ENCODE measurements around the gene CAMK2G.
"Not testable (repeated sequence)": the region's sequence is repeated elsewhere in the genome, so short reads cannot be mapped to it uniquely, and the experiment has no call there.

Gene CAMK2G

DNA sequence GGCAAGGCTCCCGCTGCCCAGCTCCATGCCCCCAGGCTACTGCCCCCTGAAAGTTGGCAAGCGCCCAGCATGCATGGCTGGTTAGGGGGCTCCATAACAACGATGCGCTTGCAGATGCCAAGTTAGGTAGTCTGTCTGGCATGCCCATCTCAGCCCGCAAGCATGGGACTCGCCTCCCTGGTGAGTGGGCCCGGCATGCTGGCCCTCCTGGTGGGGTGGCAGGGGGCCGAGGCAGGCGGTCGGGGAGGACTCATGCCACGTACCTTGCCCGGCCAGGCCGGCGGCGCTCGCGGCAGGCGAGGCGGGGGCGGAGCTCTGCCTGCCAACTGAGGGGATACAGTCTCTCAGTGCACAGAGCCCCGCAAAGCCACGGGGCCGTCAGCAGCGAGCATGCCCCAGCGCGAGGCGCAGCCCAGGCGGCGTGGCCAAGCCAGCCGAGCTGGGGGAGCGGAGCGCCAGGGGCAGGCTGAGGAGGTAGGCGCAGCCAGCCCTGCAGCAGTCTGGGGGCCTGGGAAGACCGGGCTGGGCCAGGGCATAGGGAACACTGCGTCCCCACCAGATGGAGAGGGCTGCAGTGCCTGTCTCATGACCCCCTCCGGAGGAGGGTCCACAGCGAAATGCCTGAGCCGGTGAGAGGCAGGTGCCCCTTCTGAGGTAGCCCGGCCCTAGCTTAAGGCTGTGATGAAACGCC, 34.9 kb downstream of the CAMK2G start:
- DNase-seq (ENCODE audit: low read depth), result no peak

DNA sequence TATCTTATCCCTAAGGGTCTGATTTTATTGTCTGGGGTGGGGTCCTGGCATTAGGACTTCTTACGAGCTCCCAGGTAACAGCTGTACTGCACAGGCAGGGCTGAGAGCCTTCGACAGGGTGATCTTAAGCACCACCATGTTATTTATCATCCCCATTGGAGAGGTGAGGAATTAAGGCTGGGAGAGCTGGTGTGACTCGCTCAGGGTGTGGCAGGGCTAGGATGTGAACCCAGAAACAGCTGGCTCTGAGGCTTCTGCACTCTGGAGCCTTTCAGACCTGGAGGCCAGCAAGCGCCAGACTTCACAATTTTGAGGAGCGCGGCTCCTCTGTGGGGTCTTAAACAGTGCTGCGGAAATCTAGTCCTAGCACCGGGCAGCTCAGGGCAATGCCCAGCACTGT, 35.5 kb downstream of the CAMK2G start:
- DNase-seq (ENCODE audit: low read depth), result no peak

DNA sequence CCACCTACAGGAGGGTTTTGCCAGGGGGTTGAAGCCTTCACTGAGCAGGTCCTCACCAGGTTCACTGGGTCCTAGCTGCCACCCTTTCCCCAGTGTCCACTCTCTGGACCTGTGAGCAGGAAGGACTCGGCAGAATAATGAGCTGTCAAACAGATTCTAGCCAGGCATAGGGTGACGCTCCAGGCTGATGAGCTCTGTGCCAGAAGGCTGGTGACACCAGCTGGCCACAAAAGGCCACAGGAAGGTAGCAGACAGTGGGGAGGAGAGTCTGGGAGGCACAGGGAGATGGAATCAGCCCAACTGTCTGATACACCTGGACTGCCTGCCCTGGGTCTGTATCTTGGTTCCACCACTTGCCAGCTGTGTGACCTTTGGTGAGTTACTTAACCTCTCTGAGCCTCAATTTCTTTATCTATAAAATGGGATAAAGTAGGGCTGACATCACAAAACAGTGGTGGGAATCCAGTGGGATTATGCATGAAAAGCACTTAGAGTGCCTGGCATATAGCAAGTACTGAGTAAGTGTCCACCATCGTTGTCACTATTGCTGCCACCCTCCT, 36.3 kb downstream of the CAMK2G start:
- no peak for DNase-seq (ENCODE audit: low read depth)

DNA sequence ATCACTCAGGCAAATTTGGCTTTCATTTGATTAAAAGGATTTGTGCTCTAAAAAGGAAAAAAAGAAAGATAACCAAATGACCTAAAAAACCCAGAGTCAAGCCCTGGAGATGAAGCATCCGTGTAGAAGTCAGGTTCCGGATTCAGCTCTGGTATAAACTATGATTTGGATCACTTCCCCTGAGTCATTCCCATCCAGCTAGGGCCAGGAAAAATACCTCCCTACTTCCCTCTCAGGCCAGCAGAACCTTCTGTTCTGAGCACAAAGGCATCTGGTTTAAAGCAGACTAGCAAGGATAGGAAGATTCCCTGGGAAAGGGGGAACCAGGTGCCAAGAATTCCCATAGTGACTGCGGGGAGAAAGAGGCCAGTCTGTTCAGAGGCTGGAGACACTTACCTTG, 37.3 kb downstream of the CAMK2G start:
- DNase-seq (ENCODE audit: low read depth), result no peak

DNA sequence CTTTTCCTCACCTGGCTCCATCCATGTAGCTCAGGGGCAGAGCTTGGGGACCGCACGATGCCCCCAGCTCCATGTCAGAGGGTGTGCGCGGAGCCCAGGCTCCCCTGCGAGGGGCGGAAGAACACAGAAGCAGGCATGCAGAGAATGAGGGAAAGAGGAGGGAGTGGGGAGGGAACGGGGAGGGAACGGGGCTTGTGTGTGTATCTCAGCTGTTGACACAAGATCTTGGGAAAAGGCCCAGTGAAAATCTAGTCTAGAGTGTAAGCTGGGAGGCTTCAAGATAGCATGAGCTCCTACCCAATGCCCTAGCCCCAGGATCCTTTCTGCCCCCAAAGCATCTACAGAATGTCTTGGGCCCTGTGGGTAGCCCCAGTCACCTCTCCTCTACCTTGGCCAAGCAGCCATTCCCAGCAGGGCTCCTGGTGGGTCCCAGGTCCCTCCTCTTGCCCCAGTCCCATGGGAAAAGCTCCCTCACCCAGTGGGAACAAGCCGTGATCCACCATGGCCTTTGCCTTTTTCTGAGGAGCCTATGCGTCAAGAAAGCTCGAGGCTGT, 37.9 kb downstream of the CAMK2G start:
- no peak for DNase-seq (ENCODE audit: low read depth)

DNA sequence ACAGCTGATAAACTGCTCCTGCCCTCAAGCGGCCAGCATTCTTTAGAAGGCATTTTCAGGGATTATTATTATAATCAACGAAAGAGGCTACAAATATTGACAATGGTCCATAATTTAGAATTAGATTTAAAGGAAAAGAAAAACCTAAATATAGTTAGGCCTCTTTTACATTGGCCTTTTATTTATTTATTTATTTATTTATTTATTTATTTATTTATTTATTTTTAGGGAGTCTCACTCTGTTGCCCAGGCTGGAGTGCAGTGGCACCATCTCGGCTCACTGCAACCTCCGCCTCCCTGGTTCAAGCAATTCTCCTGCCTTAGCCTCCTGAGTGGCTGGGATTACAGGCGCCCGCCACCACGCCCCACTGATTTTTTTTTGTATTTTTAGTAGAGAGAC, 45.3 kb downstream of the CAMK2G start:
- not testable (repeated sequence) for DNase-seq (ENCODE audit: low read depth)

DNA sequence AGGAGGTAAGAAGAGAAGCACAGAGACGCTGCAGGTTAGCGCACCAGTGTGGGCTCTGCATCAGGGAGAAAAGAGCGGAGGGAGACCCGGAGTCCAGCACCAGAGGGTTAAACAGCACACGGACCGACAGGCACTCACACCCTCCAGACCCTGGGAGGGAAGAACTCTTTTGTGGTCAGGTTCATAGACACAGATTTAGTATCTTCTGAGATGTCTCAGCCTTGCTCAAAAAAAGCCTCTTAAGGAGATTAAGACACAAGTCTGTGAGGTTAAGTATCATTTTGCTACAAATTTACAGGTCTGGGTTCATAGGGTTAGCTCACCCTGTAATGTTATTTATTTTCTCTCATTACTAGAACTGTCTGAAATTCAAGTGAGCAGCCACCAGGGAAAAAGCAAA, 46.2 kb downstream of the CAMK2G start:
- no peak for DNase-seq (ENCODE audit: low read depth)

DNA sequence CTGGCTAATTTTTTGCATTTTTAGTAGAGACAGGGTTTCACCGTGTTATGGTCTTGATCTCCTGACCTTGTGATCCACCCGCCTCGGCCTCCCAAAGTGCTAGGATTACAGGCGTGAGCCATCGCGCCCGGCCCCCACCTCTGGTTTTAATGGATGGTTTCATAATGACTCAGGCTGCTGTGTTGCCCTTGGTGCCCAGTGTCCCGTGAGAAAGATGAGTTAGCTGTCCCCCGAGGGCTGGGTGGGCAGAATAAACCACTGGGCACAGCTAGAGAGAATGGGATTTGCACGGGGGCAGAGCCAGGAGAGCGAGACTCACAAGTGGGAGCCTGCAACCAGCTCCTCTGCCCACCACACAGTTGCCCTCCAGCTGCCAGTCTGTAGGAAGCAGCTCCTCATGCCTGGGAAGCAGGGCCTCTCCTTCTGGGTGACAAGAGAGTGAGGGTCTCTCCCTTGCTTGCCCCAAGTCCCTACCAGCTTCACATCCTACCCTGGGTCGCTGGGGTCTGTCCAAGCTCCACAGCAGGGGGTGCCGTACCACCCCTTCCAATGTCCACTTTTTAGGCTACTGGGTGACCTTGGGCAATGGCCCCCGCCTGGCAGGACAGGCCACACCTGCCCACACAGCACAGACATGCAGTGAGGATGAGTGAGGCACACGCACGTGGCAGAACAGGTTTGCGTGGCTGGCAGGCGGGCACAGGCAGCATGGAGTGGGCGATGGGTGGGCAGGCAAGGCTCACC, 46.8 kb downstream of the CAMK2G start:
- DNase-seq (ENCODE audit: low read depth), result no peak

DNA sequence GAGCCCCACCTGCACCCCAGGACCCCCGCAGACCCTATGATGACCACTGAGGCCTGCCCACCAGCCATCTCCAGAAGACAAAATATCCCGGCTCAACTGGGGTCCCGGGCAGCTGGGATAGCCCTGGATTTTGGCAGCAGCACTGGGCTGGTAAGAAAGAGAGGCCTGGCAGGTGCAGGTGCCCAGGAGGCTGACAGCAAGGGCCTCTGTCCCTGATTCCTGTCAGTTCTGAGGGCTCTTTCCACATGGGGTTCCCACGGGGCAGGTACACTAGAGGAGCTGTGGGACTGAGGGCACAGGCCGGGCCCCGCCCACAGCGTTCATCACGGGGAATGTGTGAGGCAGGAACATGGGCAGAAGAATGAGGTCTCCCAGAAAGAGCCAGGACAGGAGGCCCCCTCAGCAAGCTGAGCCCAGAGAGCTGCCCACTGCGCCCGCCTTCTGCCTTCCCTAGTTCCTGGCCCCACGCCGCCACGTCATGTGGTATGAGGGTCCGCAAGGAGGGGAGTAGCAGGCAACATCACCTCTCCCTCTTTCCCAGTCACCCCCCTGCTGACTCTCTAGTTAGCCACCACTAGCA, 50.1 kb downstream of the CAMK2G start:
- no peak for DNase-seq (ENCODE audit: low read depth)

DNA sequence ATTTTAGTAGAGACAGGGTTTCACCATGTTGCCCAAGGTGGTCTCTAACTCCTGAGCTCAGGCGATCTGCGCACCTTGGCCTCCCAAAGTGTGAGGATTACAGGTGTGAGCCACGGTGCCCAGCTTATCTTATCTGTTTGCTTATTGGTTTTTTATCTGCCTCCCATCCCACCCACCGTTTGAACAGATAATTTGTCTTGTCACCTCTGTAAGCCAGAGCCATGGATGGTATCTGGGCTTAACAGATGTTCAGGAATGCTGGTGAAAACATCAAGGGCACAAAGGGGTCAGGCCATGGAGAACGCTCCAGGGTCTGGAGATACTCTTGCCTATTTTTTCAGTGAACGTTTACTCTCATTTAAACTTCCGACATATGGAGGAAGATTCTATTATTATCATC, 51.0 kb downstream of the CAMK2G start:
- no peak for DNase-seq (ENCODE audit: low read depth)

DNA sequence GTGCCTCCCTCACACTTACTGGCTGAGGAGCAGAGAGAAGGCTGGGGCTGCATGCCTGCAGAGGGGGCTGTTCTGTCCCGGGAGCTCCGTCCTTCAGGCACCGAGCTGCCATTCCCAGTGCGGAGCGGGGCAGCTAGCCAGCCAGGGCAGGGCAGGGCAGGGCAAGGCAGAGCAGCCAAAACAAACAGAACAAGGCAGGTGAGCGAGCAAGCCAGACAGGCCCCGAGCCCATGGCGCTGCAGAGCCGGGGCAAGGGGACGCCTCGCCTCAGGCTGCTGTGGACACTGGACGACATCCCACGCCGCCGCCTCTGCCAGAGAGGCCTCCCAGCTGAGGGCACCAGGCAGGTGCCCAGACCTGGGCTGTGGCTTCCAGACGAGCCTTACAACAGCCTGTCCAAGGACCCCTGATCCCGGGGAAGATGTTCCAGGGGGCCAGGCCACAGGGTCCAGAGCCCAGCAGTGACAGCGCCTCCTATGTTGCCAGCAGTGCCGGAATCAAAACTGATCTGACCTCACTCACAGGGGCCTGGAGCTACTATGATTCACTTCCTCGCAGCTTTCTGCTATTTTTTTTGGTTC, 54.8 kb downstream of the CAMK2G start:
- no peak for DNase-seq (ENCODE audit: low read depth)

DNA sequence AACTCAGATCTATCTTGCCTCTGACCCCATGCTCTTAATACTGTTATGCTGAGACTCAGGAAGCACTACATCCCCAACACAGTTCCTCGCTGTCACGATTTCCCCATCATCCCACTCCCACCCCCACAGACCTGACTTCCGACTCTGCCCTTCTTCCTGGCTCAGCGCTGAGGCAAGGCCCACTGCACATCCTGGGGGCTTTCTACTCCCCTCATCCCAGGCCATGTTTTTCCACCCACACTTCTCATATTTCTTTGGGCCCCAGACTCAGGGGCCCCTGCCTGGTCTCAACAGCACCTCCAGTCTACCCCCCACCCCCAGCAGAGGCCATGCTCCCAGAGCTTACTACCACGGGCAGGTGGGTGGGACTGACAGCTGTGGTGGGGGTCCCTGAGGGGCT, 55.3 kb downstream of the CAMK2G start:
- no peak for DNase-seq (ENCODE audit: low read depth)

DNA sequence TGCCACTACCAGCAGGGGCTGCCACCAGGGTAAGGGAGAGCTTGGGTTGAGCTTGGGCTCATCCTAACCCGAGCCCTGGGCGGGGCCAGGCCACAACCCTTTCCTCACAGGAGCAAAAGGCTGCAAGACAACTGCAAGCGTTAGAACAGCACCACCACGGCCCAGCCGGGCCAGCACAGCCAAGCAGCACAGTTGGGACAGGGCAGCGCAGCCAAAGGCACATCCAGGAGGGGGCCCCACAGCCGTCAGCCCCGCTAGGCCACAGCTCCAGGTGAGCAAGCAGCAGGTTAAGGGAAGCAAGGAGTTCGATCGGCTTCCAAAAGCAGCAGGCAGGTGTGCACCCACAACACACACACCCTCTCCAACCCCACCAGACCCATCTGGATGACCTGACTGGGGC, 56.0 kb downstream of the CAMK2G start:
- no peak for DNase-seq (ENCODE audit: low read depth)

DNA sequence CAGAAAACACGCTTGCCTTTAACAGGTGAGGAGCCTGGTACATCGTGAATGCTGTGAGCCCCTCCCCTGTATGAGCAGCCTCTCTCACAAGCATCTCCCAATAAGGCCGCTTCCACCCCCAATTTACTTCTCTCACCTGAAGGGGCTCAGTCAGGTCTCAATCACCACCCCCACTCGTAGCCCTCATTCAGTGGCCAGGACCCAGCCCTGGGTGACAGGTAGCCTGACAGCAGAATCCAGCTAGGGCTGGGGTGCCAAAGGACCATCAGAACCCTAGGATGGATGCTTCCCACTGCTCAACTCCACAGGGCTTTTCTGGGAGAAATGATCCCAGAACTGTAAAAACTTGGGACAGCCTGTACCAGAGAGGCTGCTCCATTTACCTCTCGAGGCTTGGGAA, 56.5 kb downstream of the CAMK2G start:
- no peak for DNase-seq (ENCODE audit: low read depth)

DNA sequence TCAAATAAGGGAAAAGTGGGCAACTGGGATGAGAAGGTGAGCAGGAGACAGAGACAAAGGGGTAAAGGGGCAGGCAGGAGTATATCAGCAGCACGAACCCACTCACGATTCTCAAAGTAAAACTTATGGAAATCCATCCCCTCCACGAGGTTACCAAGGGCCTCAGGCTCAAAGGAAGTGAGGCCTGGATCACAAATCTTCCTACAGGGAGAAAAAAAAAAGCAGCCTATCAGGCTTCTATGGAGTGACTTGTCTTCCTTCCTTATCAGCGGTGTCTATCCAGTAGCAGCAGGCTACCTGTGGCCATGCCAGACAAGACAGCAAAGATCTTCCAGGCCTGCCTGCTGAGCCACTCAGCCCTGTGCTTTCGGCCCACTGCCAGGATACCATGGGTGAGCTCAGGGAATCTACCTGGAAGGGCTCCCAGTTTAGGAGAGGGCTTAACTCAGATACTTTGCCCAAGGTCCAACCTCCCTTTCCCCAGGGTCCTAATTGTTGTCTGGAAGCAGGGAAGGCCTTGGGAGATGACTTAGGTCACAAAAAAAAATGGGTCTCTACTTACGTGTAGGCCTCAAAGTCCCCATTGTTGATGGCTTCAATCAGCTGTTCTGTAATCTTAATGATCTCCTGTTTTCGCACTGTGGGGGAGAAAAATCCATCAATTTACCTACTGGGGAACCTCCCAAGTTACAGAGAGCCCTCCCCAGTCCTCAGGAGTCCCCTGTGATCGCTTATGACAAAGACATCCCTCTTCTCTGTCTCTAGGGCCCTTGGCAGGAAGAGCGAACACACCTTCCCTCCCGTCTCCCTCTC, 57.2 kb downstream of the CAMK2G start:
- no peak for DNase-seq (ENCODE audit: low read depth)

DNA sequence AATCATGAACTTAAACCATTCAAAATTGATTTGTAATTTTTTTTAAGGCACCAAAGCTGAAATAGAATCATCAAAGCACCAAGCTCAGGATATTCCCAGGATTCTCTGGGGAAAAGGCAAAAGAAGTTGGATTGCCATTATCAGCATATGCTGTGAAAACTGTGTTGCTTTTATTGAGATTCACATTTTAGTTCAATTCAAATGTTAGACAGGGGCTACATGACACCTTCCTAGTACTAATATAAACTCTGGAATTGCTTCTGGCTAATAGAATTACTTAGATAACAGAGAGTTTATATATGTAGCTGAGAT, 58.7 kb downstream of the CAMK2G start:
- no peak for DNase-seq (ENCODE audit: low read depth)

DNA sequence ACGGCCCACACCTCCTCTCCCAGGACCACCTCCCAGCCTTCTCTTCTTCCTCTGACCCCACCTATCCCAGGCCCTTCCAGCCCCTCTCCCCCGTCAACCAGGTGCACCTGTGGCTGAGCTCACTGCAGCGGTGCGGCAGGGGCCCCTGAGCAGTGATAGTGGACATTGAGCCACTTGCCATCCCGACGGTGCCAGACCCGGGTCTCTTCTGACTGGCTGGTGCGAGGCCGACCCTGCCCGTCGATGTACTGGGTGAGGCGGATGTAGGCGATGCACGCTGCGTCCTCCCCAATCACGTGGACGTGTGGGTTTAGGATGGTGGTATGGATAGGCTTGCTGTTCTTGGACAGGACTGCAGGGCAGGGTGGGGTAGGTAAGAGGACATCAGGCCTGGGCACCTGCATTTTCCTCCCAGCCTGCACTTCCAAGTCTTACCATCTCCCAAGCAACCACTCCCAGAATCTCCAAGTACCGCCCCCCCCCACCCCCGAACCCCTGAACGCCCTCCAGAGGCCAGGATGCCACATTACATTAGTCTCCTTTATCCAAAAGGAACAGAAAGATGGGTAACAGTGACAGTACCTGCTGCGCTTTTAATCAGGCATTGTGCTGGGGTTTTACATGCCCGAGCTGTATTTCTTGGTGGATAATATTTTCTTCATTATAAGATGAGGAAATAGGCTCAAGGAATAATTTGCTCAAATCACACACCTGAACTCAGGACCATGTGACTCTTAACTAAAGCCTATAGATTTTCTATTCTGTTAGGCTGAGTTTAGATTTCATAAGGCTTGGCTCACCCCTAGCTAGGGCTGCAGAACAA, 59.2 kb downstream of the CAMK2G start:
- no peak for DNase-seq (ENCODE audit: low read depth)

DNA sequence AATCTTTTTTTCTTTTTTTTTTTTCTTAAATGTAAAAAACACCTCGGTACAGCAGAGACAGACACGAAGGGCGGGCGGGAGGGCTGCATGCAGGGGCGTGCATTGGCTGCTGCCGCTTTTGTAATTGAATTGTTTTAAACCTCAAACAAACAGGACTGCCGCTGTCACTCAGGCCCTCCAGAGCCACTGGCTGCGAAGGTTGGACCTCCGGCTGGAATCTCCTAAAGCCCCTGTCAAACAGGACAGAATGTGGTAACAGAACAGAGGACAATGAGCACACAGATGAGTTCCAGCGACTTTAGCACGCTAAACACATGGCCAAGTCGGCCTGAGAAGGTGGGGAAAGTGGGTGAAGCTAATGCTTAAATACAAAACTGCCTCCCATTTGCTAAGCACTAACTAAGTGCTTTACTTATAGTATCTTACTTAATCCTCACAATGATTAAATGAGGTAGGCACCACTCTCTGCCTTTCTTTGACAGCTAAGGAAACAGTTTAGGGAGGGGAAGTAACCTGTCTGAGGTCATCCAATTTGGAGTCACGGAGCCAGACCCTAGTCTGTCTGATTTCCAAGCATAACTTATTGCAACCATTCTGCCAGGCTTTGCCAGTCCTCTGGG, 60.0 kb downstream of the CAMK2G start:
- no peak for DNase-seq (ENCODE audit: low read depth)

DNA sequence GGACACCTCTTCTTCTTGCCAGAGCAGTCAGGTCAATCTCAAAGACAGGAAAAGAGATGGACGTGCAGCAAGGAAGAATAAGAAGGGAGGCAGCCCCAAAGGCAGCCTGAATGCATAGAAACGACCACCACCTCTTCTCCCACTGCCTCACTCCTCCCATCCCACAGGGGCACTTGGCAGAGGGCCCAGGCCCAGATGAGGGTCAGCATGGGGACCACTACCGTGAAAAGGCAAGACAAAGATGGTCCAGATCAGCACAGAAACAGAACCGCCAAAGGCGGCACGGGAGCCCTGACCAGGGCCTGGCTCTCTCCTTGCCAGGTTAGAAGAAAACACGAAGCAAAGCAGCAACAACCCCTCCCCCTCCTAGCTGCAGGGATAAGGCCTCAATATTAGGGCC, 61.0 kb downstream of the CAMK2G start:
- no peak for DNase-seq (ENCODE audit: low read depth)

DNA sequence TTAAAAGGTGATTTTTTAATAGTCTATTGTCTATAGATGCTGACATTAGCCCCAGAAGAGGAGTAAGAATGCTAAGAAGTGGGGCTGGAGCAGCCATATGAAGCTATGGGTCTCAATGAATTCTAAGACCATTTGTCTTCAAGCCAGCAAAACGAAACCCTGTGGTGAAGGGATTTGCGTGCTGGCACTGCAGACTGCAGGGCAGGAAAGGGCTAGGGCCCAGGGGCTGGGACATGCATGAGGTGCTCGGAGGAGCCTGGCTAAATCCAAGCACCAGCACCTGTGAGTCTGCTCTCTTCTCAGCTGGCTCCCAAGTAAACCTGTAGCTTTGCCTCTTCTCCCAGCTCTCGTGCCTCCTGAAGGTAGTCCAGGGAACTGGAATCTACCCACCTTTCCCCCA, 61.7 kb downstream of the CAMK2G start:
- no peak for DNase-seq (ENCODE audit: low read depth)

Measured in activated gamma-delta T cell treated with anti-CD3 and anti-CD28 coated beads, Interleukin-2, amount 50 U/mL, for 16 hours (primary cell).